HG02870 (cell line): ENCODE results near the gene CPNE7.
"Not testable (repeated sequence)": the region's sequence is repeated elsewhere in the genome, so short reads cannot be mapped to it uniquely, and the experiment has no call there.

Experiments
- ATAC-seq: cut with Tn5 transposase; IDR thresholded peaks from one replicate; pipeline ENCODE4 v1.9.1; 2021; ENCODE audit warnings: mild to moderate bottlenecking, moderate library complexity; ENCODE audit not compliant: unreplicated experiment

The CPNE7 gene

GRCh38 chr16:89621136-89621697, 45.7 kb downstream of the CPNE7 start:
- no peak for ATAC-seq

- no peak for ATAC-seq
Observed at GRCh38 chr16:89621698-89622409, 46.3 kb downstream of the CPNE7 start.

DNA sequence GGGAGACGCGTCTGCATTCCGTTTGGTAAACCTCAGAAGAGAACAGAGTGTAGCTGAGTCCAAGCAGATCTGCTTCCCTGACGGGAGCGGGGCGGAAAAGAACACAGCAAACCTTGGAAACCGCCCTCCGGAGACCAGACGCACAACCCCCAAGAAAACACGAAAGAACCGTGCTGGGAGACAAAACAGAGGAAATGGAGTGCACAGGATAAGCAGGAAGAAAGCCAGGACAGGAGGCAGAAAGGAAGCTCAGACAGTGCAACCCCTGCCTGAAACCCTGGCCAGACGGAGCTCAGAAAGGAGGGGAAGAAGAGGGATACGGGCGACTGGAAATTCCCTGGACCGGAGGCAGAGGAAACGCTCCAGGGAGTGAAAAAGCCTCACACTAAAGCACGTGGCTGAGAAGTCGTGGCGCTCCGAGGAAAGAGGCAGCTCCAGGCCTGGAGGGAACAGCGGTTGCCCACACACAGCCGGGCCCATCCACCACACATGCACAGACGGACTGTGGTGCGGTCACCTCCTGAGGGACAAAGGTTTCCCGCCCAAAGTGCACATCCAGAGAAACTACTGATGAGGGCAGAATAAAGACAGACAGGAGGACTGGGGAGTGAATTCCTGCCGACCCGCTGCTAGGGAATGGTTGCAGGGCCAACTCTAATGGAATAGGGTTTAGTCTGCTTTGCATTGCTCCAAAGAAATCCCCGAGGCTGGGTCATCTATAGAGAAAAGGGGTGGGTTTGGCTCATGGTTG, 48.1 kb downstream of the CPNE7 start:
- ATAC-seq = no peak

DNA sequence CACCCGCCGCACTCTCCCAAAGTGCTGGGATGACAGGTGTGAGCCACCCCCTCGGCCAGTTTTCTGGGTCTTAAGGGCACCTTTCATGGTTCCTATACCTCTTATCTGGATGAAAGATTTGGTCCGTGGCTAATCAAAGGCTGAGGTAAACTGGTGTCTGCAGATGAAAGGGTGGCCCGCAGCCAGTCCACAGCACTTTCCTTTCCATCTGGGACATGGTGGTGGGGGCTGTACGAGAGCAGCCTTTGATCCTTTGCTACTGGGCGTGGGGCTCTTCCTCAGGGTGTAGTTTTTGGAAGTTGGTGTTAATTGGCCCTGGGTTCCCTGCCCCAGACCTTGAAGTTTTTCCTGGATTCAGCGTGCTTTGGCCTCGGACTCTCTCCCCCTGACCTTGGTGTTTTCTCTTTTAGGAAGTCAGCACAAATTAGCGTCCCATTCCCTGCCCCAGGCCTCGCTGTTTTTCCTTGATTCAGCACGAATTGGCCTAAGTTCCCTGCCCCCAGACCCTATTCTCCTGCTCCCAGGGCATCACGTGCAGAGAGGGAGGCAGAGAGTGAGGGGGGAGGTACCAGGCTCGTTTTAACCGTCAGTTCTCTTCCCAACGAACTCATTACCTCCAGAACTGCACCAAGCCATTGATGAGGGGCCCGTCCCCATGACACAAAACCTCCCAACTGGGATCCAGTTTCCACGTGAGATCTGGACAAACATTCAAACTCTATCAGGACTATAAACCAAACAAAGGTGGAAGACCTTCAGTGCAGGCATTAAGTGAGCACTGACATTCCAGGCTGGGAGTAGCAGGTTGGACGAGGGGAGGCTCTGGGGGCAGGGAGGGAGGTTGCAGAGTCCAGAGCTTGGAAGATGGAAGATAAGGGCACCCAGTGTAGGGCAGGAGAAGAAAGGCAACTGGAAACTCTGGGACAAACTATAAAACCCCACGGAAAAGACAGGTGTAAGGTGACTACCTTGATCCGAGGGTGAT, 49.5 kb downstream of the CPNE7 start:
- no peak for ATAC-seq

GRCh38 chr16:89629827-89630610, 54.5 kb downstream of the CPNE7 start:
- no peak for ATAC-seq

- no peak for ATAC-seq
Observed at GRCh38 chr16:89633064-89633631, 57.6 kb downstream of the CPNE7 start.

GRCh38 chr16:89634463-89635385, 59.2 kb downstream of the CPNE7 start:
- not testable (repeated sequence) for ATAC-seq

GRCh38 chr16:89636663-89637062, 61.1 kb downstream of the CPNE7 start:
- ATAC-seq = no peak

DNA sequence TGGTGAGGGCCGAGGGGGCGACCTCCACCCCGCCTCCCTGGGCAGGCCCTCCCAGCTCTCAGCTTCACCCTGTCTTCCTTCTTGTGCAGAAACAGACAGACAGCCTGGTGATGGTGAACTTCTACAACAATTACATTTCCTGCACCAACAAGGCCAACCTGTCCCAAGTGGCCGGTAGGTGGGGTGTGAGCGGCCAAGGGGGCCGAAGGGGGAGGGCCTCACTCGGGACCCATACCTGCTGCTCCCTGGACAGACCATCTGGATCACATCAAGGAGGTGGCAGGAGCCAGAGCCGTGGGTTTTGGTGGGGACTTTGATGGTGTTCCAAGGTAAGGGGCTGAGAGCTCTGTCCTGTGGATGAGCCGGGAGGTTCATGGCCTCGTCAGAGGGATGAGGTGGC, 61.8 kb downstream of the CPNE7 start:
- ATAC-seq = no peak

DNA sequence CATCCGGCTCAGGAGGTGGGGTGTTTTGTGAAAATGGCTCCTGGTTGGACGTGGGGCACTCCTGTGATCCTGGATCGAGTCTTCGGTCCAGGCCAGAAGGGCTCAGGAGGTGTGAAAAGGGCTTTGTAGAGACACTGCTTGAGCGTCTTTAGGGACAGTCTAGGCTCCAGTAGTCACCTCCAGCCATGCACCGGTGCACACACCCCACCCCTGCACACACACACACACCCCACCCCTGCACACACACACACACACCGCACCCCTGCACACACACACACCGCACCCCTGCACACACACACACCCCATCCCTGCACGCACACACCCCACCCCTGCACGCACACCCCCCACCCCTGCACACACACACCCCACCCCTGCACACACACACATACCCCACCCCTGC, 62.9 kb downstream of the CPNE7 start:
- ATAC-seq = no peak

GRCh38 chr16:89639385-89639784, 63.8 kb downstream of the CPNE7 start:
- ATAC-seq = no peak

- ATAC-seq = no peak
Observed at GRCh38 chr16:89641458-89642119, 66.0 kb downstream of the CPNE7 start.

DNA sequence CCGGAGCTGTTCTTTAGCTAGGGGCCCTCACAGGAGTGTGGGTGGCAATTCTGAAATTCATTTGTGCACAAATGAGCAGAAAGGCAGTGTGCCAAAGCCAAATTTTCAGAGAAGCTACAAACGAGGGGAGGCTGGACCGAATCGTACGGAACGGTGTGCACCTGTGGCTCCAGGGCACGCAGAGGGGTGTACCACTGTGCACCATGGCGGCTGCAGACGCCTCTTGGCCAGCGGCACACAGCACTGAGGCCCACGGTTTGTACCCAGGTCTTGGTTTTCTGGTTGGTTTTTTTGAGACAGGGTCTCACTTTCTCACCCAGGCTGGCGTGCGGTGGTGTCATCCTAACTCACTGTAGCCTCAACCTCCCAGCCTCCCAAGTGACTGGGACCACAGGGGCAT, 67.0 kb downstream of the CPNE7 start:
- no peak for ATAC-seq

- no peak for ATAC-seq
Observed at GRCh38 chr16:89643769-89644300, 68.3 kb downstream of the CPNE7 start.

GRCh38 chr16:89645122-89645521, 69.6 kb downstream of the CPNE7 start:
- no peak for ATAC-seq

DNA sequence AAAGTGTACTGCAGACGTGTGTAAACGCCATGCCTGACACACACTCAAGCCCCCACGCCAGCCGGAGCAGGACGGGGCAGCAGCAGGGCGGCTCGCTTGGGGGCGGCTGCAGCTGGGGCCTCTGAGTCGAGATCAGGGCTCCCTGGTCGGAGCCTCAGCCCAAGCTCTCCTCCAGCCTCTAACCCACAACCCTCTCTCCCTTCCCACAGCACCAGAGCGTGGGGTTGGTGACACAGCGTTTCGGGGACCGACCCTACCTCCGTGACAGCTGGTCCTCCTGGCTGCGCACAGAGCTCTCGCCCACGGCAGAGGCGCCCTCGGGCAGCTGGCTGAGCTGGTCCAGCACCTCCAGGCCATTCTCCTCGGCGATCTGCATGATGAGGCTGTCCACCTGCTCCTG, 70.7 kb downstream of the CPNE7 start:
- no peak for ATAC-seq
